ENCODE results near the gene RBM19.

The RBM19 gene

GRCh38 chr12:113800201-113800600, 165.9 kb downstream of the RBM19 start:
- no peak for DNase-seq (ENCODE audit: low read depth)

GRCh38 chr12:113798552-113798951, 167.6 kb downstream of the RBM19 start:
- no peak for DNase-seq (ENCODE audit: low read depth)

GRCh38 chr12:113797535-113797868, 168.6 kb downstream of the RBM19 start:
- no peak for DNase-seq (ENCODE audit: low read depth)

- no peak for DNase-seq (ENCODE audit: low read depth)
Observed at GRCh38 chr12:113796852-113797534, 169.1 kb downstream of the RBM19 start.

- no peak for DNase-seq (ENCODE audit: low read depth)
Observed at GRCh38 chr12:113796066-113796827, 169.9 kb downstream of the RBM19 start.

GRCh38 chr12:113795445-113795844, 170.7 kb downstream of the RBM19 start:
- DNase-seq (ENCODE audit: low read depth): no peak

- no peak for DNase-seq (ENCODE audit: low read depth)
Observed at GRCh38 chr12:113794774-113795173, 171.4 kb downstream of the RBM19 start.

GRCh38 chr12:113793250-113793649, 172.9 kb downstream of the RBM19 start:
- DNase-seq (ENCODE audit: low read depth): no peak

GRCh38 chr12:113792450-113792849, 173.7 kb downstream of the RBM19 start:
- no peak for DNase-seq (ENCODE audit: low read depth)

GRCh38 chr12:113788020-113788856, 177.9 kb downstream of the RBM19 start:
- DNase-seq (ENCODE audit: low read depth): no peak

GRCh38 chr12:113786107-113786506, 180.0 kb downstream of the RBM19 start:
- no peak for DNase-seq (ENCODE audit: low read depth)

- no peak for DNase-seq (ENCODE audit: low read depth)
Observed at GRCh38 chr12:113783811-113784210, 182.3 kb downstream of the RBM19 start.

GRCh38 chr12:113782873-113783272, 183.3 kb downstream of the RBM19 start:
- no peak for DNase-seq (ENCODE audit: low read depth)

- DNase-seq (ENCODE audit: low read depth): no peak
Observed at GRCh38 chr12:113781415-113782198, 184.5 kb downstream of the RBM19 start.

- no peak for DNase-seq (ENCODE audit: low read depth)
Observed at GRCh38 chr12:113779774-113780173, 186.4 kb downstream of the RBM19 start.

GRCh38 chr12:113778432-113779132, 187.5 kb downstream of the RBM19 start:
- DNase-seq (ENCODE audit: low read depth): no peak

- DNase-seq (ENCODE audit: low read depth): no peak
Observed at GRCh38 chr12:113777751-113778150, 188.4 kb downstream of the RBM19 start.

- DNase-seq (ENCODE audit: low read depth): no peak
Observed at GRCh38 chr12:113776536-113776935, 189.6 kb downstream of the RBM19 start.

GRCh38 chr12:113774526-113774925, 191.6 kb downstream of the RBM19 start:
- DNase-seq (ENCODE audit: low read depth): no peak

- no peak for DNase-seq (ENCODE audit: low read depth)
Observed at GRCh38 chr12:113772505-113773030, 193.6 kb downstream of the RBM19 start.

GRCh38 chr12:113770389-113770865, 195.7 kb downstream of the RBM19 start:
- DNase-seq (ENCODE audit: low read depth): no peak
